HepG2 (cell line): ENCODE data around the gene CR1L. TPM values are rescaled to one million over a fixed set of nuclear protein-coding genes. Genes with fewer than 3 reads are reported as not detected.

Source experiments
- AGO2 ChIP-seq: fragments of 200-400 bp; formaldehyde crosslinking; optimal IDR thresholded peaks from 2 replicates; pipeline ENCODE3; 2017; ENCODE audit warnings: mild to moderate bottlenecking, low read depth, low read length, moderate library complexity
- FOXM1 ChIP-seq: sonication (generic); formaldehyde crosslinking; IDR thresholded peaks from 2 replicates; pipeline ENCODE4 v1.5.0; 2020; ENCODE audit warnings: missing genetic modification reagents
- FUBP1 ChIP-seq: sonication (generic); formaldehyde crosslinking; IDR thresholded peaks from 2 replicates; pipeline ENCODE4 v1.5.1; 2020; ENCODE audit warnings: missing genetic modification reagents, mild to moderate bottlenecking, borderline replicate concordance
- HNF4G ChIP-seq, 2 experiments: sonication (generic) in 1 of 2; formaldehyde crosslinking in 1 of 2; IDR thresholded peaks; 2 replicates each; pipeline versions ENCODE4 v1.4.0 to v1.6.1; 2011 to 2020; ENCODE audit warnings: borderline replicate concordance in 2 of 2, low read depth in 2 of 2, mild to moderate bottlenecking in 2 of 2, low read length in 1 of 2, missing genetic modification reagents in 1 of 2, moderate library complexity in 1 of 2
- ISX ChIP-seq: sonication (generic); formaldehyde crosslinking; conservative IDR thresholded peaks from 2 replicates; pipeline ENCODE4 v1.5.0; 2020; ENCODE audit warnings: missing genetic modification reagents
- JUND ChIP-seq: sonication (generic); formaldehyde crosslinking; IDR thresholded peaks from 2 replicates; pipeline ENCODE4 v1.8.0; 2022; ENCODE audit warnings: mild to moderate bottlenecking, missing genetic modification reagents
- MTF1 ChIP-seq: sonication (generic); formaldehyde crosslinking; IDR thresholded peaks from 2 replicates; pipeline ENCODE4 v1.5.0; 2020; ENCODE audit warnings: missing genetic modification reagents
- MYNN ChIP-seq: sonication (generic); formaldehyde crosslinking; IDR thresholded peaks from 2 replicates; pipeline ENCODE4 v1.4.0; 2020; ENCODE audit warnings: mild to moderate bottlenecking, low read depth, missing genetic modification reagents
- NAIF1 ChIP-seq: sonication (generic); formaldehyde crosslinking; IDR thresholded peaks from 2 replicates; pipeline ENCODE4 v1.5.0; 2020; ENCODE audit warnings: mild to moderate bottlenecking, missing genetic modification reagents, borderline replicate concordance
- NFE2 ChIP-seq: sonication (generic); formaldehyde crosslinking; IDR thresholded peaks from 2 replicates; pipeline ENCODE4 v1.4.0; 2020; ENCODE audit warnings: missing genetic modification reagents
- REXO4 ChIP-seq: sonication (generic); formaldehyde crosslinking; IDR thresholded peaks from 2 replicates; pipeline ENCODE4 v1.8.0; 2022; ENCODE audit warnings: missing genetic modification reagents, mild to moderate bottlenecking, borderline replicate concordance
- SIN3A ChIP-seq: IDR thresholded peaks from 2 replicates; pipeline ENCODE4 v1.6.1; 2011; ENCODE audit warnings: low read depth, mild to moderate bottlenecking, control low read depth, low read length, borderline replicate concordance
- SMARCC2 ChIP-seq: fragments of 450-650 bp; IDR thresholded peaks from 2 replicates; pipeline ENCODE4 v1.6.1; 2017; ENCODE audit warnings: antibody characterized with exemption, mild to moderate bottlenecking
- ZBTB25 ChIP-seq: IDR thresholded peaks from 2 replicates; pipeline ENCODE4 v1.6.1; 2018; ENCODE audit warnings: missing genetic modification reagents
- ZBTB46 ChIP-seq: sonication (generic); formaldehyde crosslinking; IDR thresholded peaks from 2 replicates; pipeline ENCODE4 v1.4.0; 2020; ENCODE audit warnings: mild to moderate bottlenecking, missing genetic modification reagents, borderline replicate concordance
- ZNF24 ChIP-seq: fragments of 450-650 bp; IDR thresholded peaks from 2 replicates; pipeline ENCODE4 v1.6.1; 2017; ENCODE audit warnings: antibody characterized with exemption, mild to moderate bottlenecking
- ZNF30 ChIP-seq: sonication (generic); formaldehyde crosslinking; IDR thresholded peaks from 2 replicates; pipeline ENCODE4 v1.5.0; 2020; ENCODE audit warnings: mild to moderate bottlenecking, missing genetic modification reagents
- ZNF317 ChIP-seq: sonication (generic); formaldehyde crosslinking; IDR thresholded peaks from 2 replicates; pipeline ENCODE4 v1.5.0; 2020; ENCODE audit warnings: mild to moderate bottlenecking, missing genetic modification reagents
- ZNF354B ChIP-seq: sonication (generic); formaldehyde crosslinking; IDR thresholded peaks from 2 replicates; pipeline ENCODE4 v1.8.0; 2022; ENCODE audit warnings: mild to moderate bottlenecking, missing genetic modification reagents
- ZNF431 ChIP-seq: sonication (generic); formaldehyde crosslinking; IDR thresholded peaks from 2 replicates; pipeline ENCODE4 v1.9.0; 2022; ENCODE audit warnings: missing genetic modification reagents, low read depth, mild to moderate bottlenecking, borderline replicate concordance
- ZNF772 ChIP-seq: sonication (generic); formaldehyde crosslinking; IDR thresholded peaks from 2 replicates; pipeline ENCODE4 v1.5.0; 2020; ENCODE audit warnings: mild to moderate bottlenecking, missing genetic modification reagents
- ZZZ3 ChIP-seq: sonication (generic); formaldehyde crosslinking; IDR thresholded peaks from 2 replicates; pipeline ENCODE4 v1.4.0; 2020; ENCODE audit warnings: missing genetic modification reagents, mild to moderate bottlenecking, borderline replicate concordance
- polyA plus RNA-seq, 8 experiments: library from polyadenylated mRNA; depleted of rRNA in 3 of 8; stranded (reverse) in 7 of 8; unstranded in 1 of 8; fragments of >200 nt; fragmentation: Illumina TruSeq in 4 of 8; extraction: Trizol in 4 of 8; gene quantifications; 2 replicates each; pipeline versions ENCODE4 v1.2.1 to v1.2.3, GENCODE V29; 2011 to 2016; ENCODE audit warnings: low read depth in 4 of 8, missing spikeins in 1 of 8, mixed read lengths in 1 of 8; ENCODE audit not compliant: insufficient read depth in 1 of 8
- total RNA-seq, 5 experiments: library from RNA; depleted of rRNA; stranded (reverse); fragments of >200 nt; fragmentation: Illumina TruSeq; extraction: Trizol; gene quantifications; 2 replicates each; pipeline ENCODE4 v1.2.3, GENCODE V29; 2016; ENCODE audit warnings: low read depth in 1 of 5

The CR1L gene
- total and polyA plus RNA-seq, 2 of the 13 experiments (the other 11 are each of a cell fraction or from before 2014, with no cell fraction given) = not detected

- TF ChIP-seq ZNF772 (CRISPR knock-in tag) (peak; percentile 73), SIN3A (peak; percentile 58; the same call in 1 of the 2 replicates), JUND (CRISPR knock-in tag) (no peak), ZBTB46 (CRISPR knock-in tag) (no peak), REXO4 (CRISPR knock-in tag) (no peak), NFE2 (no peak), ZNF354B (CRISPR knock-in tag) (no peak), ZBTB25 (CRISPR knock-in tag) (0 out of 2 replicates have a peak, but pooled peaks have one; percentile 41), ZNF431 (CRISPR knock-in tag) (no peak), ZZZ3 (CRISPR knock-in tag) (no peak), MTF1 (no peak), MYNN (CRISPR knock-in tag) (no peak), FOXM1 (CRISPR knock-in tag) (no peak), NAIF1 (CRISPR knock-in tag) (peak; percentile 28; the same call in 1 of the 2 replicates), AGO2 (peak; percentile 88), SMARCC2 (no peak), FUBP1 (CRISPR knock-in tag) (no peak), ZNF24 (no peak), HNF4G (IDR thresholded peaks at IDR 0.05; ENCODE audit: borderline replicate concordance, low read depth, low read length) (no peak), HNF4G (CRISPR knock-in tag; IDR thresholded peaks at IDR 0.05; ENCODE audit: borderline replicate concordance, low read depth) (no peak), ISX (CRISPR knock-in tag) (no peak; the same call in 1 of the 2 replicates), ZNF30 (CRISPR knock-in tag) (no peak), ZNF317 (CRISPR knock-in tag) (no peak)
Observed at GRCh38 chr1:207751790-207752455, 107.0 kb downstream of the CR1L start, which contains the start of gene CD46 (continued).
